ENCODE measurements around the gene DMRTC2.

Gene DMRTC2

GRCh38 chr19:41848666-41849065 is 3.8 kb downstream of the DMRTC2 start:
- no peak for DNase-seq

- DNase-seq = no peak
Observed at GRCh38 chr19:41849067-41849466, 4.2 kb downstream of the DMRTC2 start.

- no peak for DNase-seq
Observed at GRCh38 chr19:41850381-41850780, 5.5 kb downstream of the DMRTC2 start.

GRCh38 chr19:41851456-41851855 is 6.6 kb downstream of the DMRTC2 start:
- DNase-seq = no peak

- DNase-seq = no peak
Observed at GRCh38 chr19:41853344-41853743, 8.5 kb downstream of the DMRTC2 start.

GRCh38 chr19:41853768-41854167 is 8.9 kb downstream of the DMRTC2 start:
- no peak for DNase-seq

DNA sequence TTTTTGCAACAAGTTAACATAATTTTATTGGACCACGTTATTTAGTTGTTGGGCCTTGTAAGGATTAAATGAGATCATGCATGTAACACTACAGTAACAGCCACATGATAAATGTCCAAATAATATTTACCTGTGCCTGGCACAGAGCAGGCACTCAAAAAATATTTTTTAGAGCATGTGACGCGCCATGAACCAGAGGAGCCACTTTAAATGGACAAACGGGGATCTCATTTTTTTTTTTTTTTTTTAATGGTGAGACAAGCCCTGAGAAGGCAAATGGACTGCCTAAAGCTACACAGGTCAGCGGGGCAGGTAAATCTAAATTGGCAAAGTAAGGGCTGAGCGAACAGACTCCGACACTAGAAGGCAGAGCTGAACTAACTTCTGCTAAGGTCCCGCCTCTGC is 14.4 kb downstream of the DMRTC2 start:
- DNase-seq = no peak

GRCh38 chr19:41859618-41860418 is 15.0 kb downstream of the DMRTC2 start, which contains the start of gene RPS19:
Gene RPS19 (plus strand): TSS chr19:41860255. CDS start chr19:41860775, 520 bp downstream.
- DNase-seq = peak; percentile 96

GRCh38 chr19:41860419-41861115 is 15.7 kb downstream of the DMRTC2 start:
- peak; percentile 3 for DNase-seq

DNA sequence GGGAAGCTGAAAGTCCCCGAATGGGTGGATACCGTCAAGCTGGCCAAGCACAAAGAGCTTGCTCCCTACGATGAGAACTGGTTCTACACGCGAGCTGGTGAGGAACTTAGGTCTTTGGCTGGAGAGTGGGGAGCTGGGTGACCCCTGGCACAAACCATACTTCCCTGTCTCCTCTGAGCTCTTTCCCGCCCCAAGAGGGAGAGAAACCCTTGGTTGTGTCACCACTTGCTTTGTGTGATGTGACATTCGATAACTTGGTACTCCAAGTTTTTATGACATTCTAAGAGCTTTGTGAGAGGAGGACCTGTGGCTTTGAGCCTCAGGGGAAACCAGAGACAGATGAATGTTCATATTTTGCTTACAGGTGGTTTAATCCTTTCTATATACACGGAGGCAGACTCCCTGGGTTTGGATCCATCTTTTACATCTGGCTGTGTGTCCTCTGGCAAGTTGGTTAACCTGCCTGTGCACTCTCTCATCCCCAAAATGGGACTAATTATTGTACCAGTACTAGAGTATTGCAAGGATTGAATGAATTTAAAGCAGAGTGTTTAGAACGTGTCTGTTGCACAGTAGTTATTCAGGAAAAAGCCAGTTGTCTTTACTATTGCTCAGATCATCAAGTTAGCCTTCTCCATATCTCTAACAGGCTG is 16.4 kb downstream of the DMRTC2 start:
- no peak for DNase-seq

- DNase-seq = no peak
Observed at GRCh38 chr19:41861846-41862245, 17.0 kb downstream of the DMRTC2 start.

DNA sequence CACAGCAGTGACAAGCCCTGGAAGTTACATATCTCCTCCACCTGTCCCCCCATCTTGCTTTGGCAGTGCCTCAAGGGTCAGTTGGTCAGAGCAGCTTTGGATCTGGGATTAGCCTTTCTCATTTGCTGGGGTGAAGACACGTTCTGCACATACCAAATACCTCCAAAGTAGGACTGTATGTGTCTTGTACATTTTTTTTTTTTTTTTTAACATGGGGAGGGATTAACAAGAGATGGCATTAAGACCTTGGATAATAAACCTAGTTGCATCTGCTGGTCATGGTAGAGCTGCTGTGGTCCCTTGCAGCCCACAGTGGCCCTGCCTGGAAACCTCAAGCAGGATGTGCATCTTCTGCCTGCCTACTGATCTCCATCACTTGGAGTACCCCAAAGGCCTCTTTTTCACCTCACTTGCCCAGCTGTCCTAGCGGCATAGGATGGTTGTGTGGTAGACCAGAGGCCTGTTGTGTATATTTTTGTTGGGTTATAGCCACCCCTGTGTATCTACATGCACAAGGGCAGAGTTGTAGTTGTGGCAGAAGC is 17.7 kb downstream of the DMRTC2 start:
- DNase-seq = no peak

DNA sequence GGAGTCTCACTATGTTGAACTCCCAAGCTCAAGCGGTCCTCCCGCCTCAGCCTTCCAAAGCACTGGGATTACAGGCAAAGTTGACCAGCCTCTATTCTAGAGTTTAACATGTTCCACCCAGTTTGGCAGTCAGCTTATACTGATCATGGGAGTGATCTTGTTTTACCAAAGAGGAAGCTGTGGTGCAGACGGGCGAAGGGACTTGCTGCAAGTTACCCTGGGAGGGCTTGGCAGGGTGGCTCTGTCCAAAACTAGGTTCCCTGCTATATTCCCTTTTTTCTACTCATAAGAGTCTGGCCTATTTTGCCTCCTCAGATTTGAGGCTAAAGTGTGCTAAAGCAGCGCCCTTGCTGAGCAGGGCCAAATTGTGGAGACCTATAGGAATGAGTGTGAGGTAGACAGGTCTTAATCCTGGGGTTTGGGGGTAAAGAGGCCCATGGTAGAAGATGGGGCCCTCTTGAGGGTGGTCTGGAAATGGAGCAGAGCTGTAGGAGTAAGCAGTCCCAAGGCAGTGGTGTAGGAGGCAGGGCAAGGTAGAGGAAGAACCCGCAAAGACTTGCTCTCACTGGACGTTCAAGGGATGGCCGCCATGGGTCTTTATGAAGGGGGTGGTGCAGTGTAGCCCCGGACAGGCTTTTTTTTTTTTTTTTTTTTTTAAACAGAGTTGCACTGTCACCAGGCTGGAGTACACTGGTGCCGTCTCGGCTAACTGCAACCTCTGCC is 18.5 kb downstream of the DMRTC2 start:
- no peak for DNase-seq

- DNase-seq = no peak
Observed at GRCh38 chr19:41864374-41864773, 19.5 kb downstream of the DMRTC2 start.

GRCh38 chr19:41866284-41866683 is 21.4 kb downstream of the DMRTC2 start:
- no peak for DNase-seq

GRCh38 chr19:41868120-41868988 is 23.5 kb downstream of the DMRTC2 start:
- peak; percentile 47 for DNase-seq

- no peak for DNase-seq
Observed at GRCh38 chr19:41868989-41869300, 24.1 kb downstream of the DMRTC2 start.

DNA sequence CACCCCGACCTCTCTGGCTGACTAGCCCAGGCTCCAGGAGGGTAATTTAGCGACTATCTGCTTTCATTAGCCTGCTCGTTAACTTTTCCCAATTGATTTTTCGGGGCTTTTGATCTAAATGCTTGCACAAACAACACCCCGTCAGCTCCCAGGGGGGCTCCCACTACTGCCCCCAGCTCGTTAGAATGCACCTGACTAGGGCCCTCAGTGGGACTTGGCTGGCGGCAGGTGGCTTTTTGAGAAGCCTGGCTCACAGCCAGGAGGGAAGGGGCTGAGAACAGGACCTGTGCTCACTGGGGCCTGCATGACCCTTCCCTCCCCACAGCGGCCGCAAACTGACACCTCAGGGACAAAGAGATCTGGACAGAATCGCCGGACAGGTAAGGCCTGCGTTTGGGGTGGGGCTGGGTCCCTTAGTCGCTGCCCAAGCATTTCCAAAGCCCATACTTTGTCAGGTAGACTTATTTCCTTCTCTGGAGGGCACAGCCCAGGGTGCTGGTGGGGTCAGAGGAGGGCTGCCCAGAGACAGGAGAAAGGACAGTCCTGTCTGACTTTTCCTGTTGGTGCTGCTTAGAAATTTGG is 24.6 kb downstream of the DMRTC2 start:
- peak; percentile 43 for DNase-seq

- no peak for DNase-seq
Observed at GRCh38 chr19:41870401-41870873, 25.6 kb downstream of the DMRTC2 start.

GRCh38 chr19:41871573-41872383 is 26.9 kb downstream of the DMRTC2 start:
- DNase-seq = no peak

GRCh38 chr19:41872384-41872774 is 27.5 kb downstream of the DMRTC2 start:
- DNase-seq = no peak

All from NCI-H1105 treated with DMSO at 0.1 percent for 48 hours (cell line).